ENCODE data around the gene ANKH. TPM values are rescaled to one million over a fixed set of nuclear protein-coding genes. Genes with fewer than 3 reads are reported as not detected.
"Not testable (repeated sequence)": the region's sequence is repeated elsewhere in the genome, so short reads cannot be mapped to it uniquely, and the experiment has no call there.

The ANKH gene
- 10 to 100 TPM; 33.0 to 82.2 (median 41.9) TPM for polyA plus RNA-seq
- long read RNA-seq, donor 1, full-length matches to known transcripts, result 14 of 38 reads
- long read RNA-seq, donor 1, partial matches to known transcripts, result 24 of 38 reads
- long read RNA-seq, donor 1, other reads (novel, unspliced or antisense), result 0 of 38 reads
- long read RNA-seq, donor 2, full-length matches to known transcripts, result 5 of 5 reads
- long read RNA-seq, donor 2, partial matches to known transcripts, result 0 of 5 reads
- long read RNA-seq, donor 2, other reads (novel, unspliced or antisense), result 0 of 5 reads
- long read RNA-seq, donor 3, full-length matches to known transcripts, result 6 of 11 reads
- long read RNA-seq, donor 3, partial matches to known transcripts, result 5 of 11 reads
- long read RNA-seq, donor 3, other reads (novel, unspliced or antisense), result 0 of 11 reads
- long read RNA-seq, donor 4, result 0 reads
- long read RNA-seq, donor 5, full-length matches to known transcripts, result 7 of 7 reads
- long read RNA-seq, donor 5, partial matches to known transcripts, result 0 of 7 reads
- long read RNA-seq, donor 5, other reads (novel, unspliced or antisense), result 0 of 7 reads
- long read RNA-seq, donor 6, full-length matches to known transcripts, result 12 of 12 reads
- long read RNA-seq, donor 6, partial matches to known transcripts, result 0 of 12 reads
- long read RNA-seq, donor 6, other reads (novel, unspliced or antisense), result 0 of 12 reads
- long read RNA-seq, donor 7, full-length matches to known transcripts, result 17 of 34 reads
- long read RNA-seq, donor 7, partial matches to known transcripts, result 17 of 34 reads
- long read RNA-seq, donor 7, other reads (novel, unspliced or antisense), result 0 of 34 reads
- long read RNA-seq, donor 8, result 0 reads
- long read RNA-seq, donor 9, full-length matches to known transcripts, result 1 of 1 reads
- long read RNA-seq, donor 9, partial matches to known transcripts, result 0 of 1 reads
- long read RNA-seq, donor 9, other reads (novel, unspliced or antisense), result 0 of 1 reads
- long read RNA-seq, donor 10, full-length matches to known transcripts, result 7 of 18 reads
- long read RNA-seq, donor 10, partial matches to known transcripts, result 11 of 18 reads
- long read RNA-seq, donor 10, other reads (novel, unspliced or antisense), result 0 of 18 reads

GRCh38 chr5:14871214-14872069 lies at the start of gene ANKH:
TSS of gene ANKH (minus strand) at chr5:14871778. CDS start at chr5:14871447, 331 bp downstream.
- Histone ChIP-seq H3K36me3 (ENCODE audit: control insufficient read depth in 3 of 3, insufficient read depth in 2 of 3, low read depth in 1 of 3, low read length in 3 of 3) (peaks cover 0 to 3% (median 0%) of the 10 kb centered on the region in 3 donors), H3K9me3 (ENCODE audit: control insufficient read depth in 2 of 2, insufficient read depth in 1 of 2, low read depth in 1 of 2, low read length in 1 of 2) (no peaks in the 10 kb centered on the region), H3K4me1 (ENCODE audit: control insufficient read depth in 3 of 3, insufficient read depth in 2 of 3, low read depth in 1 of 3, low read length in 2 of 3) (peaks cover 0 to 13% (median 0%) of the 10 kb centered on the region in 3 donors), H3K27me3 (ENCODE audit: control insufficient read depth in 3 of 3, insufficient read depth in 3 of 3, low read length in 3 of 3) (no peaks in the 10 kb centered on the region), H3K27ac (ENCODE audit: low read depth in 1 of 3, low read length in 2 of 3) (peak within 1 kb of the TSS; percentile 88 to 94 (median 92)), H3K4me3 (ENCODE audit: low read depth in 1 of 3, low read length in 3 of 3) (peak within 1 kb of the TSS; percentile 75 to 94 (median 83))
- 0 to 1% (median 1%) methylated on average over 51 to 115 of the region's 115 CpGs for WGBS, 3 donors
- DNase-seq (peak; percentile 81 to 94), FAIRE-seq (no peak)

- no peak overlapping the region for H3K27ac ChIP-seq (ENCODE audit: low read depth in 1 of 3, low read length in 2 of 3)
- H3K36me3 ChIP-seq (ENCODE audit: control insufficient read depth in 3 of 3, insufficient read depth in 2 of 3, low read depth in 1 of 3, low read length in 3 of 3), result no peaks in the 10 kb centered on the region
- WGBS, 3 donors, result 82 to 92% (median 85%) methylated on average over 3 of the region's 3 CpGs
- no peak overlapping the region for H3K4me3 ChIP-seq (ENCODE audit: low read depth in 1 of 3, low read length in 3 of 3)
- no peaks in the 10 kb centered on the region for H3K4me1 ChIP-seq (ENCODE audit: control insufficient read depth in 3 of 3, insufficient read depth in 2 of 3, low read depth in 1 of 3, low read length in 2 of 3)
- no peak for FAIRE-seq
- H3K9me3 ChIP-seq (ENCODE audit: control insufficient read depth in 2 of 2, insufficient read depth in 1 of 2, low read depth in 1 of 2, low read length in 1 of 2), result no peaks in the 10 kb centered on the region
- no peaks in the 10 kb centered on the region for H3K27me3 ChIP-seq (ENCODE audit: control insufficient read depth in 3 of 3, insufficient read depth in 3 of 3, low read length in 3 of 3)
- no peak for DNase-seq
Observed at GRCh38 chr5:14920121-14920520, 48.5 kb upstream of the ANKH start.

GRCh38 chr5:14919106-14919505 lies 47.5 kb upstream of the ANKH start:
- not testable (repeated sequence) for H3K9me3 ChIP-seq (ENCODE audit: control insufficient read depth in 2 of 2, insufficient read depth in 1 of 2, low read depth in 1 of 2, low read length in 1 of 2); H3K4me3 ChIP-seq (ENCODE audit: low read depth in 1 of 3, low read length in 3 of 3); DNase-seq; H3K4me1 ChIP-seq (ENCODE audit: control insufficient read depth in 3 of 3, insufficient read depth in 2 of 3, low read depth in 1 of 3, low read length in 2 of 3); H3K27ac ChIP-seq (ENCODE audit: low read depth in 1 of 3, low read length in 2 of 3); H3K27me3 ChIP-seq (ENCODE audit: control insufficient read depth in 3 of 3, insufficient read depth in 3 of 3, low read length in 3 of 3); H3K36me3 ChIP-seq (ENCODE audit: control insufficient read depth in 3 of 3, insufficient read depth in 2 of 3, low read depth in 1 of 3, low read length in 3 of 3); FAIRE-seq
- 97 to 98% (median 97%) methylated on average over 2 of the region's 2 CpGs for WGBS, 3 donors

GRCh38 chr5:14917719-14918118 lies 46.1 kb upstream of the ANKH start:
- FAIRE-seq, result no peak
- no peak for DNase-seq
- no peaks in the 10 kb centered on the region for H3K27me3 ChIP-seq (ENCODE audit: control insufficient read depth in 3 of 3, insufficient read depth in 3 of 3, low read length in 3 of 3)
- 83 to 84% (median 83%) methylated on average over 2 of the region's 2 CpGs for WGBS, 3 donors
- H3K36me3 ChIP-seq (ENCODE audit: control insufficient read depth in 3 of 3, insufficient read depth in 2 of 3, low read depth in 1 of 3, low read length in 3 of 3), result no peaks in the 10 kb centered on the region
- no peak overlapping the region for H3K27ac ChIP-seq (ENCODE audit: low read depth in 1 of 3, low read length in 2 of 3)
- H3K4me3 ChIP-seq (ENCODE audit: low read depth in 1 of 3, low read length in 3 of 3), result no peak overlapping the region
- no peaks in the 10 kb centered on the region for H3K9me3 ChIP-seq (ENCODE audit: control insufficient read depth in 2 of 2, insufficient read depth in 1 of 2, low read depth in 1 of 2, low read length in 1 of 2)
- no peaks in the 10 kb centered on the region for H3K4me1 ChIP-seq (ENCODE audit: control insufficient read depth in 3 of 3, insufficient read depth in 2 of 3, low read depth in 1 of 3, low read length in 2 of 3)

GRCh38 chr5:14915291-14915952 lies 43.8 kb upstream of the ANKH start:
- Histone ChIP-seq H3K27me3 (ENCODE audit: control insufficient read depth in 3 of 3, insufficient read depth in 3 of 3, low read length in 3 of 3) (no peaks in the 10 kb centered on the region), H3K4me3 (ENCODE audit: low read depth in 1 of 3, low read length in 3 of 3) (no peak overlapping the region), H3K9me3 (ENCODE audit: control insufficient read depth in 2 of 2, insufficient read depth in 1 of 2, low read depth in 1 of 2, low read length in 1 of 2) (no peaks in the 10 kb centered on the region), H3K4me1 (ENCODE audit: control insufficient read depth in 3 of 3, insufficient read depth in 2 of 3, low read depth in 1 of 3, low read length in 2 of 3) (no peaks in the 10 kb centered on the region), H3K27ac (ENCODE audit: low read depth in 1 of 3, low read length in 2 of 3) (no peak overlapping the region), H3K36me3 (ENCODE audit: control insufficient read depth in 3 of 3, insufficient read depth in 2 of 3, low read depth in 1 of 3, low read length in 3 of 3) (no peaks in the 10 kb centered on the region)
- FAIRE-seq (no peak), DNase-seq (no peak)
- 70 to 73% (median 73%) methylated on average over 10 of the region's 10 CpGs for WGBS, 3 donors

GRCh38 chr5:14914623-14915260 lies 43.2 kb upstream of the ANKH start:
- no peaks in the 10 kb centered on the region for H3K4me1 ChIP-seq (ENCODE audit: control insufficient read depth in 3 of 3, insufficient read depth in 2 of 3, low read depth in 1 of 3, low read length in 2 of 3)
- WGBS, 3 donors, result 86 to 94% (median 90%) methylated on average over 8 of the region's 8 CpGs
- no peaks in the 10 kb centered on the region for H3K9me3 ChIP-seq (ENCODE audit: control insufficient read depth in 2 of 2, insufficient read depth in 1 of 2, low read depth in 1 of 2, low read length in 1 of 2)
- no peaks in the 10 kb centered on the region for H3K27me3 ChIP-seq (ENCODE audit: control insufficient read depth in 3 of 3, insufficient read depth in 3 of 3, low read length in 3 of 3)
- no peaks in the 10 kb centered on the region for H3K36me3 ChIP-seq (ENCODE audit: control insufficient read depth in 3 of 3, insufficient read depth in 2 of 3, low read depth in 1 of 3, low read length in 3 of 3)
- no peak overlapping the region for H3K27ac ChIP-seq (ENCODE audit: low read depth in 1 of 3, low read length in 2 of 3)
- DNase-seq (no peak), FAIRE-seq (no peak)
- no peak overlapping the region for H3K4me3 ChIP-seq (ENCODE audit: low read depth in 1 of 3, low read length in 3 of 3)

GRCh38 chr5:14914193-14914592 lies 42.6 kb upstream of the ANKH start:
- no peaks in the 10 kb centered on the region for H3K4me1 ChIP-seq (ENCODE audit: control insufficient read depth in 3 of 3, insufficient read depth in 2 of 3, low read depth in 1 of 3, low read length in 2 of 3)
- no peaks in the 10 kb centered on the region for H3K36me3 ChIP-seq (ENCODE audit: control insufficient read depth in 3 of 3, insufficient read depth in 2 of 3, low read depth in 1 of 3, low read length in 3 of 3)
- no peak overlapping the region for H3K4me3 ChIP-seq (ENCODE audit: low read depth in 1 of 3, low read length in 3 of 3)
- no peaks in the 10 kb centered on the region for H3K27me3 ChIP-seq (ENCODE audit: control insufficient read depth in 3 of 3, insufficient read depth in 3 of 3, low read length in 3 of 3)
- no peak for DNase-seq
- no peak overlapping the region for H3K27ac ChIP-seq (ENCODE audit: low read depth in 1 of 3, low read length in 2 of 3)
- FAIRE-seq, result no peak
- no peaks in the 10 kb centered on the region for H3K9me3 ChIP-seq (ENCODE audit: control insufficient read depth in 2 of 2, insufficient read depth in 1 of 2, low read depth in 1 of 2, low read length in 1 of 2)
- 89 to 94% (median 91%) methylated on average over 7 of the region's 7 CpGs for WGBS, 3 donors
